ENCODE results near the gene ABR.

- TF ChIP-seq CTCF (IDR thresholded peaks at IDR 0.05) (no peak), EP300 (IDR thresholded peaks at IDR 0.05) (no peak), POLR2A (IDR thresholded peaks at IDR 0.05) (no peak)
Measured at GRCh38 chr17:1222321-1222720, 42.5 kb upstream of the ABR start.

Data from suprapubic skin (tissue), 3 donors.